NCI-H748 treated with DMSO at 0.1 percent for 48 hours (cell line): ENCODE measurements around the gene NUDT9.
"Not testable (repeated sequence)": the region's sequence is repeated elsewhere in the genome, so short reads cannot be mapped to it uniquely, and the experiment has no call there.

Source experiments
- DNase-seq: peaks from one replicate; lab custom pipeline; 2025; lab: John Stamatoyannopoulos, UW

The NUDT9 gene

GRCh38 chr4:87422104-87423052 lies at the start of gene NUDT9:
Gene NUDT9 (plus strand): TSS chr4:87422573. CDS start chr4:87422906, 333 bp downstream.
- DNase-seq: peak; percentile 35

- no peak for DNase-seq
Observed at GRCh38 chr4:87375719-87376291, 46.6 kb upstream of the NUDT9 start.

GRCh38 chr4:87377816-87378215 lies 44.6 kb upstream of the NUDT9 start:
- DNase-seq: no peak

GRCh38 chr4:87382116-87382515 lies 40.3 kb upstream of the NUDT9 start:
- DNase-seq: no peak

GRCh38 chr4:87382931-87383330 lies 39.4 kb upstream of the NUDT9 start:
- no peak for DNase-seq

GRCh38 chr4:87384466-87385132 lies 37.8 kb upstream of the NUDT9 start:
- not testable (repeated sequence) for DNase-seq

- no peak for DNase-seq
Observed at GRCh38 chr4:87387237-87387636, 35.1 kb upstream of the NUDT9 start.

- DNase-seq: no peak
Observed at GRCh38 chr4:87388901-87389300, 33.5 kb upstream of the NUDT9 start.

- DNase-seq: not testable (repeated sequence)
Observed at GRCh38 chr4:87390055-87390454, 32.3 kb upstream of the NUDT9 start.

GRCh38 chr4:87390551-87390890 lies 31.9 kb upstream of the NUDT9 start:
- DNase-seq: peak; percentile 9

- DNase-seq: peak; percentile 61
Observed at GRCh38 chr4:87390891-87391575, 31.3 kb upstream of the NUDT9 start, which contains the start of gene HSD17B11. Gene HSD17B11 (minus strand): TSS chr4:87391188. CDS start chr4:87391070, 118 bp downstream.

GRCh38 chr4:87391576-87392054 lies 30.8 kb upstream of the NUDT9 start:
- no peak for DNase-seq

GRCh38 chr4:87392183-87392582 lies 30.2 kb upstream of the NUDT9 start:
- no peak for DNase-seq

GRCh38 chr4:87395073-87395472 lies 27.3 kb upstream of the NUDT9 start:
- not testable (repeated sequence) for DNase-seq

- not testable (repeated sequence) for DNase-seq
Observed at GRCh38 chr4:87395851-87396250, 26.5 kb upstream of the NUDT9 start.

GRCh38 chr4:87399148-87399547 lies 23.2 kb upstream of the NUDT9 start:
- DNase-seq: no peak

GRCh38 chr4:87399954-87400353 lies 22.4 kb upstream of the NUDT9 start:
- DNase-seq: no peak

- DNase-seq: not testable (repeated sequence)
Observed at GRCh38 chr4:87403732-87404131, 18.6 kb upstream of the NUDT9 start.

- no peak for DNase-seq
Observed at GRCh38 chr4:87405211-87405820, 17.1 kb upstream of the NUDT9 start.

- no peak for DNase-seq
Observed at GRCh38 chr4:87406462-87406861, 15.9 kb upstream of the NUDT9 start.

GRCh38 chr4:87406902-87407301 lies 15.5 kb upstream of the NUDT9 start:
- not testable (repeated sequence) for DNase-seq
